ENCODE results near the gene TMEM263. TPM values are rescaled to one million over a fixed set of nuclear protein-coding genes. Genes with fewer than 3 reads are reported as not detected.
"Not testable (repeated sequence)": the region's sequence is repeated elsewhere in the genome, so short reads cannot be mapped to it uniquely, and the experiment has no call there.

The TMEM263 gene
- 58.8 and 66.0 TPM in 2 replicates for total RNA-seq

GRCh38 chr12:106955377-106956047, at the start of gene TMEM263:
Gene TMEM263 (plus strand): TSS chr12:106955907. CDS start chr12:106967117, 11,210 bp downstream.
- DNase-seq (ENCODE audit: low read depth, low spot score) = peak; percentile 86

GRCh38 chr12:106906715-106907114, 49.0 kb upstream of the TMEM263 start:
- DNase-seq (ENCODE audit: low read depth, low spot score) = no peak

DNA sequence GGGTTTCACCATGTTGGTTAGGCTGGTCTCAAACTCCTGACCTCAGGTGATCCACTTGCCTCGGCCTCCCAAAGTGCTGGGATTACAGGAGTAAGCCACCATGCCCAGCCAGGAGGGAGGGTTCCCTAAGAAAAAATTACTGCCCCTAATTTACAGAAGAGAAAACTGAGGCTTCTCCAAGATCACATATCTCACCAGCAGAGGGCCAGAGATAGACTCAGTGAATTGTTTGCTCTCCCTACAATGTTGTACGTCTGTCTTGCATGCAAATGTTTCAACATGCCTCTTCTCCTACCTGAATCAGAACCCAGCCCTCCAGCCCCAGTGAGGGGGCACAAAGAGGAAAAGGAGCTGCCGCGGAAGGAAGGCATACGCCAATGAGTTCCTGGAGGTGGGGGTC, 48.3 kb upstream of the TMEM263 start:
- no peak for DNase-seq (ENCODE audit: low read depth, low spot score)

DNA sequence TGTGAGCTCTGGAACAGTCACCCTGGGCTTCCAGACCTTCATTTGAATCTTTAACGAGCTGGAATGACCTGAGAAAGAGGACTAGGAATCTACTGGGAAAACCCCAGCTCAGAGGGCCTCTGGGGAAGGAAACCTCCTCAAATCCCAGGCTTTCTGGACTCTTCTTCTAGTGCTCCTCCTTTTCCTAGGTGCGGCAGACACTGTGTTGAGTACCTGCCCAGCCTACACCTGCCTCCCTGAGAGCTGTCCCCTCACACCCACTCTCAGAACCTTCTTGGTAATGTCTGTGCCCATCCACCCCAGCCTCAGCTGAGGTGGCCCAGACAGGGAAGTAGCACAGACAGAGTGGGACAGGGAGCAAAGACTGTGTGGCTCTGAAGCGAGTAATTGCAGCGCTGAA, 47.9 kb upstream of the TMEM263 start:
- DNase-seq (ENCODE audit: low read depth, low spot score) = no peak

GRCh38 chr12:106908561-106908960, 47.1 kb upstream of the TMEM263 start:
- no peak for DNase-seq (ENCODE audit: low read depth, low spot score)

- DNase-seq (ENCODE audit: low read depth, low spot score) = no peak
Measured at GRCh38 chr12:106910202-106910601, 45.5 kb upstream of the TMEM263 start.

- no peak for DNase-seq (ENCODE audit: low read depth, low spot score)
Measured at GRCh38 chr12:106911581-106911980, 44.1 kb upstream of the TMEM263 start.

- no peak for DNase-seq (ENCODE audit: low read depth, low spot score)
Measured at GRCh38 chr12:106913456-106913855, 42.3 kb upstream of the TMEM263 start.

DNA sequence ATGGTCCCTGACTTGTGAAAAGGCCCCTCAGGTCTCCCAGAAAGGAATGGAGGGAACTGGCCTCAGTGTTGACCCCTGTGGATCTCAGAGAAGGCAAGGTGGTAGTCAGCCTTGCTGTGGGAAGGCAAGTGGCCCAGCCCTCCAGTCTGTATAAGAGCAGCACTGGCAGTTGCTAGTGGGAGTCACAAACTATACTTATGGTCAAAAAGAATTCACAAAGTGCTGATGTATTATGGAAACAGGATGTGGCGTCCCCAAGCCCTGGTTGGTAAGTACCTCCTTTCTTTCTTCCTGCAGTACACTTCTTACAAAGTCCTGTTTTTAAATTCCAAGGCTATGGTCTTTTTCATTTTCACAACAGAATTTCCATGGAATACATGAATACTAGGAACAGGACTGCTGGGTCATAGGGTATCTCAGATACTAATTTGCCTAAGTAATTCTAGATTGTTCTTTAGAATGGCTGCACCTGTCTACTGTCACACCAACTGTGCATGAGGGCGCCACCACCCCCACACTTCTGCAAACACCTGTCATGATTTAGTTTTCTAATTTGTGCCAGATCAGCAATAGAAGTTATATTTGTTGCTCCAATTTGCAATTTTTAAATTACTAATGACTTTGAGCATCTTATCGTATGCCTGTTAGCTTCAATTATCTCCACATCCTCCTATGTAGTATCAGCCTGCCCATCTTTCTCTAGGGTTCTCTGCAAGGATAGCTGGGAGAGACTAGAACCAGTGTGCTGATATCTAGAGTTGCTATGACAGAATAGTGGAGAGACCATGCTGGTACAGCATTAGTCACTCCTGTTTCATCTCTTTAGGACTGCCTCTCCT, 40.7 kb upstream of the TMEM263 start:
- no peak for DNase-seq (ENCODE audit: low read depth, low spot score)

GRCh38 chr12:106915635-106916026, 40.1 kb upstream of the TMEM263 start:
- DNase-seq (ENCODE audit: low read depth, low spot score) = no peak

- DNase-seq (ENCODE audit: low read depth, low spot score) = no peak
Measured at GRCh38 chr12:106917503-106917902, 38.2 kb upstream of the TMEM263 start.

- no peak for DNase-seq (ENCODE audit: low read depth, low spot score)
Measured at GRCh38 chr12:106918746-106919145, 37.0 kb upstream of the TMEM263 start.

DNA sequence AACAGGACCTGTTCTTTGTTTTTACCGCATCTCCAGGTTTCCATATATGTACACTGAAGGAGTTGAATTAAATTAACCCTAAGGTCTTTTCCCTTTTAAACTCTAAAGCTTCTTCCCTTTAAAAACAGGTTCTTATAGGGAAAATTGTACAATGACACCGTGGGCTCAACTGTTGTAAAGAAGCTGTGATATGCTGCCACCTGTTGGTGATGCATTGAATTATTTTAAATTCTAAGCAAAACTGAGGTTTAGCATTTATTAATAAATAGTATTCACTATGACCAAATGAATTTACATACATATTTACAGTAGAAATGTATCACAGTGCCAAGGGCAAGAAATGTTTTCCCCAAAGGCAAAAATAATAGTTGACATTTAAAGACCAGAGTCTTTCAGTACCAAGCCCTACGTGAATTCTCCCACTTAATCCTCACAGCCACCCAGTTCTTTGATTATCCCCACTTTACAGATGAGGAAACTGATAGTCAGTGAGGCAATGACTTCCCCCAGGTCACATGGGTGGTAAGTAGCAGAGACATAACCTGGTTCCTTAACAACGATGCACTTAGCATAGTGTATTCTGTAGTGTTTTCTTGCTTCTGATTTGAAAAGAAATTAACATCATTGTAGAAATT, 35.7 kb upstream of the TMEM263 start:
- DNase-seq (ENCODE audit: low read depth, low spot score) = no peak

GRCh38 chr12:106921976-106922375, 33.7 kb upstream of the TMEM263 start:
- DNase-seq (ENCODE audit: low read depth, low spot score) = not testable (repeated sequence)

DNA sequence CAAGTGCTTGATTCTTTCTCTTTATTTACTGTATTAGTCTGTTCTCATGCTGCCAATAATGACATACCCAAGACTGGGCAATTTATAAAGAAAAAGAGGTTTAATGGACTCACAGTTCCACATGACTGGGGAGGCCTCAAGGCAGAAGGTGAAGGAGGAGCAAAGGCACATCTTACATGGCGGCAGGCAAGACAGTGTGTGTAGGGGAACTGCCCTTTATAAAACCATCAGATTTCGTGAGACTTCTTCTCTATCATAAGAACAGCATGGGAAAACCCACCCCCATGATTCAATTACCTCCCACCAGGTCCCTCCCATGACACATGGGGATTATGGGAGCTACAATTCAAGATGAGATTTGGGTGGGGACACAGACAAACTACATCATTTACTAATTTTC, 32.1 kb upstream of the TMEM263 start:
- DNase-seq (ENCODE audit: low read depth, low spot score) = not testable (repeated sequence)

DNA sequence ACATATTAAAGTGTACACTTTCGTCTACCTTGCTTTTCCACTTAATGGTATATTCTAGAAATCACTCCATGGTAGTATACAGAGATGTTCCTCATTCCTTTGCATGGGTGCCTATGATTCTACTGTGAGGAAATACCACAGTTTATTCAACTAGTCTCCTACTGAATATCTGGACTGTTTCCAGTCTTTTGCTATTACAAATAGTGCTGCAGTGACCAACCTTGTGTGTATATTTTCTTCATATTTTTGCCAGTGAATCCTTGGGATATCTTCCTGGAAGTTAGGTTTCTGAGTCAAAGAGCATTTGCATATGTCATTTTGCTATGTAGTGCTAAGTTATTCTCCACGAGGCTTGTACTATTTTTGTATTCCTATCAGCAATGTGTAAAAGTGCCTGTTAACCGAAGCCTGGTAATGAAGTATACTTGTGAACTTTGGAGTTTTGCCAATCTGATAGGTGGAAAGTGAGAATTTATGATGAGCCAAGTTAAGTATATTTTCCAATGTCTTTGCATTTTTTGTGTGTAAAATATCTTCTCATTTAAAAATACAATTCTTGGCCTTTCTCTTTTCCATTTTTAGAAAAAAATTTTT, 31.3 kb upstream of the TMEM263 start:
- no peak for DNase-seq (ENCODE audit: low read depth, low spot score)

GRCh38 chr12:106926657-106927056, 29.1 kb upstream of the TMEM263 start:
- DNase-seq (ENCODE audit: low read depth, low spot score) = no peak

DNA sequence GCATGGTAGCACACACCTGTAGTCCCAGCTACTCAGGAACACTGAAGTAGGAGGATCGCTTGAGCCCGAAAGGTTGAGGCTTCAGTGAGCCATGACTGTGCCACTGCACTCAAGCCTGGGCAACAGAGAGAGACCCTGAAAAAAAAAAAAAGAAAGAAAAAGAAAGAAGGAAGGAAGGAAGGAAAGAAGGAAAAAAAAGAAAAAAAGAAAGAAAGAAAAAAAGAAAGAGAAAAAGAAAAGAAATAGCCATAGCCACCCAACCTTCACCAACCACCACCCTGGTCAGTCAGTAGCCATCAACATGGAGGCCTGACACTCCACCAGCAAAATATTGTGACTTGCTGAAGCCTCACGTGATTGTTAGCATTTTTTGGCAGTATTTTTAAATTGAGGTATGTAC, 21.4 kb upstream of the TMEM263 start:
- no peak for DNase-seq (ENCODE audit: low read depth, low spot score)

- no peak for DNase-seq (ENCODE audit: low read depth, low spot score)
Measured at GRCh38 chr12:106941481-106942156, 14.1 kb upstream of the TMEM263 start.

- DNase-seq (ENCODE audit: low read depth, low spot score) = no peak
Measured at GRCh38 chr12:106942775-106943174, 12.9 kb upstream of the TMEM263 start.

DNA sequence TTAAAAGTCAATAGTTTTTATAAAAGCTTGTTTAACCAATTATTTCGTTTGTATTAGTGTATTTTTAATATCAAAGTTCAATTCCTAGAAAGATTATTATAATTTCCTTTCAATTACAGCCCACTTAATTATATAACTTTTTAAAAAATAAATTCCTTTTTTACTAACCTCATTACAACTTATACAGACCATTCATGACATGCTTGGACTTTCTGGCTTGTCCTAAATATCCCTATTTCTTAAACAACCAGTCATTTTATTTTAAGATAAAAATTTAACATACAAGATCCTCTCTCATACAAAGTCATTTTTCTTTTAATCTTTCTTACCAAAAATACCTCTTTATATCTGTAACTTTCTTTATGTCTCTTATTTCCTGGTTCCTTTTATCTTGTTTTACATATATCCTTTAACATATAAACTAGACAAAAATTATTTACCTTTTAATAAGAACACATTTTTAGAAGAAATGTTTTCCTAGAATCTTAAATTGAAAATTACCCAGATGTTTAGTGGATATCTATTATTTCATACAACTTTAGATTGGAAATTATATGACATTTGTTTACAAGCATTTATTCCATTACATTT, 10.4 kb upstream of the TMEM263 start:
- DNase-seq (ENCODE audit: low read depth, low spot score) = no peak
